GM21576 (cell line): ENCODE data around the gene MCRIP1.

Experiments
- ATAC-seq: cut with Tn5 transposase; IDR thresholded peaks from one replicate; pipeline ENCODE4 v1.9.1; 2021; ENCODE audit warnings: mild to moderate bottlenecking, moderate library complexity; ENCODE audit not compliant: unreplicated experiment

Gene MCRIP1

GRCh38 chr17:81822996-81823819, 9.9 kb downstream of the MCRIP1 start:
- ATAC-seq, result no peak

- no peak for ATAC-seq
Observed at GRCh38 chr17:81822312-81822637, 10.8 kb downstream of the MCRIP1 start.

DNA sequence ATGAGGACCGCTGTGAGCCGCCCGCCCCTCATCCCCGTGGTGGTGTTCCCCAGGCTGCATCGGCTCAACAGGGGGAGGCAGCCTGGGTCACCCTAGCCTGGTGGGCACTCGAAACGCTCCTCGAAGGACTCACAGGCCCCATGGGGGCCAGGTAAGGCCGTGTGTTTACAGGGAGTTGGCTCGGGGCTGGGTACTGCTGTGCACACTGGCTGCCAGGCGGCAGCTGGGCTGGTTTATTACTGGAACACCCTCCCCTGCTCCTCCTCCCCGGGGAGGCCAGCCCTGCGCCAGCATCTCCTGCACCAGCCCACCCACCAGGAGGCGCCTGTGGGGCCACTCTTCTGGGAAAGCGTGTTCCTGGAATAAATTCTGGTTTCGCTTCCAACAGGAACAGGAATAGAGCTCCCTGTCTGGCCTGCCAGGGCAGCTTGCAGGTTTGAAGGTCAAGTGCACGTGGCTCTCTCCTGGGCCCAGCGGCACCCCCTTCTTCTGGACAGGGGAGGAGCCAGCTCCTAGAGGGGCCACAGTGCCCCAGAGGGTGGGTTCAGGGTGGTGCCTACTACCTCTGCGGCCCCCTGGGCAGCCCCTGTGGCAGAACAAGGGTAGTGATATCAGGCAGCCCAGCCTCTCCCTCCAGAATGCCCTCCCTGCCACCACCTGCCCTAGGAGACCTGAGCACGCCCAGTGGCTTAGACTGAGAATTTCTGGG, 11.3 kb downstream of the MCRIP1 start:
- no peak for ATAC-seq

- no peak for ATAC-seq
Observed at GRCh38 chr17:81821147-81821546, 11.9 kb downstream of the MCRIP1 start.

GRCh38 chr17:81819708-81820107, 13.4 kb downstream of the MCRIP1 start:
- ATAC-seq, result no peak

DNA sequence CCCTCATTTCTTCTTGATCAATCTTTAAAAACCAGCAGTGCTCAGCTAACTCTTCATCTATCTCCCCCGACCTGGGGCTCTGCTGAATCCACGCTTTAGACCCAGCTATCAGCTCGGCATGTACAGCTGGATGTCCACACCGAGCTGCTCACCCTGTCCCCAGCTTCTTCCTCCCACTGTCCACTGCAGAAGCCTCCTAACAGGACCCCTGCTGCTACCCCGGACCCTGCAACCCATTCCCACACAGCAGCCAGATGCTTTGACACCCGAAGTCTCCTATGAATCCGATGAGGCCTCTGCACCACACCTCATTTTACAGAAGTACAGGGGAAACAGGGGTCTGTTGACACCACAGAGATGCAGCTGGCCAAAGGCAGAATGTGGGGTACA, 15.3 kb downstream of the MCRIP1 start:
- ATAC-seq, result no peak

DNA sequence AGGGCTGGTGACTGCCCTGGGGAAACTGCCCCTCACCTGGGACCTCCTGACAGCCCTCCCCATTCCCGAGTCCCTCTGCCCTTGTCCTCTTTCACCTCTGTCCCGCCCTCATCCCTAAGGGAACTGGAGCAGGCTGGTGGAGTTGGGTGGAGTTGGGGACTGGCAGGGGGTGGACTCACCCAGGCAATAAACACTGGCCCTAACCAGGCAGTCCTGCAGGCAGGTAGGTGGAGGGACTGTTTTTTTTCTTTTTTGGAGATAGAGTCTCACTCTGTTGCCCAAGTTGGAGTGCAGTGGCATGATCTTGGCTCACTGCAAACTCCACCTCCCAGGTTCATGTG, 17.5 kb downstream of the MCRIP1 start:
- ATAC-seq, result no peak

DNA sequence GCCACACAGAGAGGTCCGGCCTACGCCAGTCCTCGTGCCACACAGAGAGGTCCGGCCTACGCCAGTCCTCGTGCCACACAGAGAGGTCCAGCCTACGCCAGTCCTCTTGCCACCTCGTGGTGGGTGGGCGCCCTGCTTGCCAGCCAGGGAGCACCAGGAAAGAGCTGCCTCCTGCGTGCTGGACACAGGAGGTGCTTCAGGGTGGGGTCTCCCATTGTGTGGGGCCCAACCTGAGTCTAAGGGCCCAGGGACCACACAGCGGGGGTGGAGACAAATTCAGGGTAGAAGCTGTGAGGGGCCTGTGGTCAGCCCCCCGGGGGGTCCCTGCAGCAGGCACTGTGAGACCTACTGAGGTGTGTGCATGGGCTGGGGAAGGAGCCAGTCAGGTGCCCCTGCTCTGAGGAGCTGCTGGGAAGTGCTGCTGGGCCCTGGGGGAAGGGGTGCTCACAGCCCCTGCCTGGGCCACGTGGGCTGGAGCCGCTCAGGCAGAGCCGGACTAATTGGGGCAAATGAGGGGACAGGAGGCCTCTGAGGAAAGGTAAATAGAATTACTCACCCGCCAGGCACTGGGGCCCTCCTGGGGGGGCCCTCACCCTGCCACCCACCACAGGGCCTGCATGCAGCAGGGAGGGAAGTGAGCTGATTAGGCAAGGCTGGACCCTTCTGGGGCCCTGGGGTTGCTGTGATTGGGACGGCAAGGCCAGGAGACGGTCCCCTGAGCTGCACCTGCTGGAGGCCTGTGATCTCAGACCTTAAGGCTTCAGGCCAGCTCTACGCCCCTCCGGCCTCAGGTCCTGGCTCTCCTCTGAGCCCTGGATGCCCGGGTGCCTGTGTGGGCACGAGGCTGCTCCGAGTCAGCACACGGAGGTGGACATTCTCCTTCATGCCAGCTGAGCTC, 18.1 kb downstream of the MCRIP1 start:
- no peak for ATAC-seq

GRCh38 chr17:81813861-81814683, 19.0 kb downstream of the MCRIP1 start:
- no peak for ATAC-seq

GRCh38 chr17:81813371-81813684, 19.8 kb downstream of the MCRIP1 start:
- no peak for ATAC-seq

DNA sequence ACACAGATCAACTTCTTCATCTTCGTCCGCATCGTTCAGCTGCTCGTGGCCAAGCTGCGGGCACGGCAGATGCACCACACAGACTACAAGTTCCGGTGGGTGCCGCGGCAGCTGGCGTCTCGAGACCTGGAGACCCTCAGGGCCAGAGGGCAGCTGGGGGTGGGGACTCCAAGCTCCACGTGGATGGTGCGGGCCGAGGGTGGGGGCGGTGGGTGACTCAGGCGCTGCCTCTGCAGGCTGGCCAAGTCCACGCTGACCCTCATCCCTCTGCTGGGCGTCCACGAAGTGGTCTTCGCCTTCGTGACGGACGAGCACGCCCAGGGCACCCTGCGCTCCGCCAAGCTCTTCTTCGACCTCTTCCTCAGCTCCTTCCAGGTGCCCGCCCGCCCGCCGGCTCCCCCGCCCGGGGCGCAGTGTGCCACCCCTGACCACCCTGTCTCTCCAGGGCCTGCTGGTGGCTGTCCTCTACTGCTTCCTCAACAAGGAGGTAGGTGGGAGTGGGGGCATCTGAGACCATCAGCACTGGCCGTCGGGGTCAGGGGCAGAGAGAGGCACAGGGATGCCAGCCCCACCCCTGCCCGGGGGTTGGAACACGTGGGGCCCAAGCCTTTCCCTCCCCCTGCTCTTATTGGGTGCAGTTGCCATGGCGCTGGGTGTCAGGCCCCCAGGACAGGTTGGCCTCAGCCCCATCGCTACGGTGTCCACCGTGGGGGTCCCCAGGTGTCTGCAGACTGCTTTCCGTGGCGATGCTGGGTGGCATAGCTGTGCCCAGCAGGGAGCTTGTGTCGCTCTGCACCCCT, 20.3 kb downstream of the MCRIP1 start:
- no peak for ATAC-seq

- ATAC-seq, result no peak
Observed at GRCh38 chr17:81811705-81812570, 21.2 kb downstream of the MCRIP1 start.

- ATAC-seq, result no peak
Observed at GRCh38 chr17:81810892-81811704, 22.0 kb downstream of the MCRIP1 start.

DNA sequence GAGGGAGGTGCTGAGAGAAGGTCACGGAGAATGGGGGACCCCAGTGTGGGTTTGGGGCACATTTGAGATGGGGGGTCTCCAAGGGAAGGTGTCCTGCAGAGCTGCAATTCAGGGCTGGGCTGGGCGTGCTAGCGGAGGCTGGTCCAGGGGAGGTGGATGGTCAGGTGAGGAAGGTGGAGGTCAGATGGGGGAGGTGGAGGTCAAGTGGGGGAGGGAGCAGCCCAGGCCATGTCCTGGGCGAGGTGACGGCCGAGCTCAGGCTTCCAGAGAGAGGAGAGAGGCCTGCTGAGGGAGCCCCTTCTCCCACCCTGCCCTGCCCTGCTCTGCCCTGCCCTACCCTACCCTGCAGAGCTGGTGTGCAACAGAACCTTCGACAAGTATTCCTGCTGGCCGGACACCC, 22.6 kb downstream of the MCRIP1 start:
- no peak for ATAC-seq

DNA sequence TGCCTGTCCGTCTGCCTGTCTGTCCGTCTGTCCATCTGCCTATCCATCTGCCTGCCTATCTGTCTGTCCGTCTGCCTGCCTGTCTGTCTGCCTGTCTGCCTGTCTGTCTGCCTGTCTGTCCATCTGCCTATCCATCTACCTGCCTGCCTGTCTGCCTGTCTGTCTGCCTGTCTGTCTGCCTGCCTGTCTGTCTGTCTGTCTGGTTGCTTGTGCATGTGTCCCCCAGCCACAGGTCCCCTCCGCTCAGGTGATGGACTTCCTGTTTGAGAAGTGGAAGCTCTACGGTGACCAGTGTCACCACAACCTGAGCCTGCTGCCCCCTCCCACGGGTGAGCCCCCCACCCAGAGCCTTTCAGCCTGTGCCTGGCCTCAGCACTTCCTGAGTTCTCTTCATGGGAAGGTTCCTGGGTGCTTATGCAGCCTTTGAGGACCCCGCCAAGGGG, 23.5 kb downstream of the MCRIP1 start:
- no peak for ATAC-seq

GRCh38 chr17:81808778-81809555, 24.1 kb downstream of the MCRIP1 start:
- no peak for ATAC-seq

- ATAC-seq, result no peak
Observed at GRCh38 chr17:81807839-81808238, 25.3 kb downstream of the MCRIP1 start.
